ENCODE data around the gene MYO10.

DNA sequence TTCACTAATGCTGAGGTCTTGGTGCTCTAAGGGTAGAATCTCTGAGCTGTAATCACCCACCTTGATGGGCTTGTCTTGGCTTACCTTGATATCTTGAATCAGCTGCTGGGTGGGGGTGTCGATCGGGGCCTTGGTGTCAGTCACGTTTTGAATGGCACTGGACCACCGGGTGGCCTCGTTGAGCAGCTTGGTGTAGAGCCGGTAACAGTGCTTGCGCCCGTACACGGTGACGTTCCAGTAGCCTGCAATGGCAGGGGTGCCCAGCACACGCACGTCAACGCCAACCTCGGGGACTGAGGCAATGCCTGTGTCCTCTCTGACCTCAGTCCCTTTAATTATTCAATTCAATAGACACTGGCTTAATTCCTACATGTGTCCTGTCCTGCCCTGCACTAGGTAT, 256.2 kb downstream of the MYO10 start:
- TF ChIP-seq POLR2A (IDR thresholded peaks at IDR 0.05; ENCODE audit: low read depth, low read length), result no peak
- TF ChIP-seq, protein P1, sequence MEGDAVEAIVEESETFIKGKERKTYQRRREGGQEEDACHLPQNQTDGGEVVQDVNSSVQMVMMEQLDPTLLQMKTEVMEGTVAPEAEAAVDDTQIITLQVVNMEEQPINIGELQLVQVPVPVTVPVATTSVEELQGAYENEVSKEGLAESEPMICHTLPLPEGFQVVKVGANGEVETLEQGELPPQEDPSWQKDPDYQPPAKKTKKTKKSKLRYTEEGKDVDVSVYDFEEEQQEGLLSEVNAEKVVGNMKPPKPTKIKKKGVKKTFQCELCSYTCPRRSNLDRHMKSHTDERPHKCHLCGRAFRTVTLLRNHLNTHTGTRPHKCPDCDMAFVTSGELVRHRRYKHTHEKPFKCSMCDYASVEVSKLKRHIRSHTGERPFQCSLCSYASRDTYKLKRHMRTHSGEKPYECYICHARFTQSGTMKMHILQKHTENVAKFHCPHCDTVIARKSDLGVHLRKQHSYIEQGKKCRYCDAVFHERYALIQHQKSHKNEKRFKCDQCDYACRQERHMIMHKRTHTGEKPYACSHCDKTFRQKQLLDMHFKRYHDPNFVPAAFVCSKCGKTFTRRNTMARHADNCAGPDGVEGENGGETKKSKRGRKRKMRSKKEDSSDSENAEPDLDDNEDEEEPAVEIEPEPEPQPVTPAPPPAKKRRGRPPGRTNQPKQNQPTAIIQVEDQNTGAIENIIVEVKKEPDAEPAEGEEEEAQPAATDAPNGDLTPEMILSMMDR (IDR thresholded peaks at IDR 0.05; ENCODE audit: extremely low read depth in 1 of 2, insufficient read depth in 1 of 2, low read depth in 1 of 2, low read length in 2 of 2), result peak in 1 of 2 donors; percentile 16
- TF ChIP-seq, protein P2, sequence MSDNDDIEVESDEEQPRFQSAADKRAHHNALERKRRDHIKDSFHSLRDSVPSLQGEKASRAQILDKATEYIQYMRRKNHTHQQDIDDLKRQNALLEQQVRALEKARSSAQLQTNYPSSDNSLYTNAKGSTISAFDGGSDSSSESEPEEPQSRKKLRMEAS (IDR thresholded peaks at IDR 0.05; ENCODE audit: insufficient read depth, insufficient read length), result no peak
- no peak for TF ChIP-seq POLR2AphosphoS5 (IDR thresholded peaks at IDR 0.05; ENCODE audit: insufficient read depth, low read depth, low read length)
- no peak for TF ChIP-seq MYC (IDR thresholded peaks at IDR 0.05; ENCODE audit: low read depth, low read length)
- TF ChIP-seq JUN (IDR thresholded peaks at IDR 0.05; ENCODE audit: borderline replicate concordance, insufficient read depth, insufficient read length, low read depth), result no peak
- TF ChIP-seq EZH2 (IDR thresholded peaks at IDR 0.05; ENCODE audit: borderline replicate concordance, low read depth, low read length, severe bottlenecking), result no peak
- TF ChIP-seq FOS (IDR thresholded peaks at IDR 0.05; ENCODE audit: borderline replicate concordance, insufficient read depth, low read length), result no peak
